ENCODE data around the gene SMC5.

SMC5 gene

GRCh38 chr9:70355801-70356200 lies 97.0 kb downstream of the SMC5 start:
- DNase-seq (ENCODE audit: low spot score), result no peak

GRCh38 chr9:70362952-70363351 lies 104.2 kb downstream of the SMC5 start:
- POLR2A ChIA-PET (ENCODE audit: low non-redundant PET), result no interaction called here
- CTCF ChIA-PET, result interaction anchor here (0.7 to 1.4 kb wide), 2 partner anchors 122 to 239 kb away, joined by 3 read pairs; no protein-coding TSS in a partner anchor
- no peak for TF ChIP-seq CTCF (conservative IDR thresholded peaks at IDR 0.05; ENCODE audit: low read depth)
- 0 out of 2 replicates have a peak overlapping the region, but pooled peaks have one; percentile 38 for H3K27ac ChIP-seq
- peak; percentile 75 for DNase-seq (ENCODE audit: low spot score)

More at GRCh38 chr9:70355801-70356200, 97.0 kb downstream of the SMC5 start:
- TF ChIP-seq CTCF (conservative IDR thresholded peaks at IDR 0.05; ENCODE audit: low read depth), result no peak
- ChIA-PET POLR2A (ENCODE audit: low non-redundant PET) (no interaction called here), CTCF (interaction anchor here (0.6 kb wide), 1 partner anchor 36 kb away, joined by 3 read pairs; no protein-coding TSS in a partner anchor)
- no peak overlapping the region for H3K27ac ChIP-seq

GRCh38 chr9:70363760-70364159 lies 105.0 kb downstream of the SMC5 start:
- CTCF ChIA-PET, result interaction anchor here (0.6 to 1.4 kb wide), 3 partner anchors 54 to 246 kb away, joined by 3 to 4 read pairs (median 3); no protein-coding TSS in a partner anchor
- no peak for TF ChIP-seq CTCF (conservative IDR thresholded peaks at IDR 0.05; ENCODE audit: low read depth)
- DNase-seq (ENCODE audit: low spot score), result no peak
- POLR2A ChIA-PET (ENCODE audit: low non-redundant PET), result no interaction called here
- no peak overlapping the region for H3K27ac ChIP-seq

- no peak for TF ChIP-seq CTCF (conservative IDR thresholded peaks at IDR 0.05; ENCODE audit: low read depth)
- ChIA-PET CTCF (interaction anchor here (0.6 kb wide), 2 partner anchors 14 to 28 kb away, joined by 3 to 5 read pairs; no protein-coding TSS in a partner anchor), POLR2A (ENCODE audit: low non-redundant PET) (no interaction called here)
- no peak for DNase-seq (ENCODE audit: low spot score)
- no peak overlapping the region for H3K27ac ChIP-seq
These were observed 108.6 kb downstream of the SMC5 start for GRCh38 chr9:70367305-70367930.

- H3K27ac ChIP-seq, result no peak overlapping the region
- no peak for DNase-seq (ENCODE audit: low spot score)
- POLR2A ChIA-PET (ENCODE audit: low non-redundant PET), result no interaction called here
- CTCF ChIA-PET, result no interaction called here
- TF ChIP-seq CTCF (conservative IDR thresholded peaks at IDR 0.05; ENCODE audit: low read depth), result no peak
These were observed 116.3 kb downstream of the SMC5 start for GRCh38 chr9:70374962-70375618.

- H3K27ac ChIP-seq, result no peak overlapping the region
- no peak for TF ChIP-seq CTCF (conservative IDR thresholded peaks at IDR 0.05; ENCODE audit: low read depth)
- ChIA-PET POLR2A (ENCODE audit: low non-redundant PET) (no interaction called here), CTCF (no interaction called here)
- no peak for DNase-seq (ENCODE audit: low spot score)
These were observed 123.4 kb downstream of the SMC5 start for GRCh38 chr9:70382046-70382708.

Data from RWPE1 (cell line).